ENCODE measurements around the gene RFNG. TPM values are rescaled to one million over a fixed set of nuclear protein-coding genes. Genes with fewer than 3 reads are reported as not detected.

The RFNG gene
- total RNA-seq, 1 experiment from 2014 or later, result 37.9 TPM

- H3K36me3 Mint-ChIP-seq (ENCODE audit: insufficient read depth, unreplicated experiment), result no peaks in the 10 kb centered on the region
- no peaks in the 10 kb centered on the region for H3K27me3 Mint-ChIP-seq (ENCODE audit: insufficient read depth, unreplicated experiment)
- H3K9me3 Mint-ChIP-seq (ENCODE audit: unreplicated experiment), result no peaks in the 10 kb centered on the region
- H3K4me3 Mint-ChIP-seq (ENCODE audit: unreplicated experiment), result peak overlapping the region; percentile 56
- H3K27ac Mint-ChIP-seq (ENCODE audit: low read depth, unreplicated experiment), result no peak overlapping the region
- intact Hi-C loops (cut with micrococcal nuclease), result loop anchor here (2.0 to 10.0 kb wide), 3 partner anchors 63 to 213 kb away; partner anchors contain the start of gene FASN
- ChIA-PET CTCF (interaction anchor here (2.2 kb wide), 1 partner anchor 12 kb away, joined by 7 read pairs; no protein-coding TSS in a partner anchor), POLR2A (interaction anchor here (0.8 to 1.3 kb wide), 5 partner anchors 9 to 120 kb away, joined by 3 to 4 read pairs (median 3); partner anchors contain the start of genes CENPX and LRRC45)
- no peaks in the 10 kb centered on the region for H3K4me1 Mint-ChIP-seq (ENCODE audit: insufficient read depth, unreplicated experiment)
- DNase-seq (ENCODE audit: unreplicated experiment), result peak; percentile 51
- no peak for TF ChIP-seq CTCF (IDR thresholded peaks at IDR 0.05; ENCODE audit: unreplicated experiment)
- BruUV-seq (replicated peaks), result no TSS peak
Measured at GRCh38 chr17:82031885-82032627, 19.6 kb downstream of the RFNG start.

- CTCF ChIA-PET, result interaction anchor here (2.2 kb wide), 1 partner anchor 11 kb away, joined by 7 read pairs; no protein-coding TSS in a partner anchor
- Mint-ChIP-seq H3K9me3 (ENCODE audit: unreplicated experiment) (no peaks in the 10 kb centered on the region), H3K36me3 (ENCODE audit: insufficient read depth, unreplicated experiment) (peaks cover 5% of the 10 kb centered on the region), H3K27me3 (ENCODE audit: insufficient read depth, unreplicated experiment) (no peaks in the 10 kb centered on the region), H3K27ac (ENCODE audit: low read depth, unreplicated experiment) (peak within 1 kb of the TSS; percentile 35), H3K4me1 (ENCODE audit: insufficient read depth, unreplicated experiment) (no peaks in the 10 kb centered on the region), H3K4me3 (ENCODE audit: unreplicated experiment) (peak within 1 kb of the TSS; percentile 78)
- intact Hi-C loops (cut with micrococcal nuclease), result loop anchor here (2.0 to 10.0 kb wide), 3 partner anchors 63 to 213 kb away; partner anchors contain the start of gene FASN
- TF ChIP-seq CTCF (IDR thresholded peaks at IDR 0.05; ENCODE audit: unreplicated experiment), result no peak
- no TSS peak for BruUV-seq (replicated peaks)
- no peak for DNase-seq (ENCODE audit: unreplicated experiment)
- POLR2A ChIA-PET, result interaction anchor here (0.8 to 1.3 kb wide), 5 partner anchors 9 to 121 kb away, joined by 3 to 4 read pairs (median 3); partner anchors contain the start of genes CENPX and LRRC45
Measured at GRCh38 chr17:82031303-82031884, 20.2 kb downstream of the RFNG start, which contains the start of gene RAC3. TSS of gene RAC3 (plus strand) at chr17:82031678. CDS start at chr17:82031762, 84 bp downstream.

GRCh38 chr17:82030470-82031302 lies 20.9 kb downstream of the RFNG start:
- BruUV-seq (replicated peaks), result no TSS peak
- H3K27me3 Mint-ChIP-seq (ENCODE audit: insufficient read depth, unreplicated experiment), result no peaks in the 10 kb centered on the region
- peak; percentile 98 for TF ChIP-seq CTCF (IDR thresholded peaks at IDR 0.05; ENCODE audit: unreplicated experiment)
- ChIA-PET CTCF (interaction anchor here (0.5 to 2.3 kb wide), 12 partner anchors 10 to 1575 kb away, joined by 3 to 13 read pairs (median 3); no protein-coding TSS in a partner anchor), POLR2A (interaction anchor here (0.6 to 1.7 kb wide), 10 partner anchors 7 to 267 kb away, joined by 3 to 4 read pairs (median 3); partner anchors contain the start of genes CENPX, DCXR, FASN and LRRC45)
- DNase-seq (ENCODE audit: unreplicated experiment), result peak; percentile 83
- intact Hi-C loops (cut with micrococcal nuclease), result loop anchor here (2.0 to 10.0 kb wide), 3 partner anchors 64 to 214 kb away; partner anchors contain the start of gene FASN
- H3K36me3 Mint-ChIP-seq (ENCODE audit: insufficient read depth, unreplicated experiment), result peaks cover 5% of the 10 kb centered on the region
- no peaks in the 10 kb centered on the region for H3K9me3 Mint-ChIP-seq (ENCODE audit: unreplicated experiment)
- peak overlapping the region; percentile 35 for H3K27ac Mint-ChIP-seq (ENCODE audit: low read depth, unreplicated experiment)
- no peaks in the 10 kb centered on the region for H3K4me1 Mint-ChIP-seq (ENCODE audit: insufficient read depth, unreplicated experiment)
- H3K4me3 Mint-ChIP-seq (ENCODE audit: unreplicated experiment), result peak overlapping the region; percentile 78
